Neural progenitor cell (in vitro differentiated cells): ENCODE data around the gene FAM20A. TPM values are rescaled to one million over a fixed set of nuclear protein-coding genes. Genes with fewer than 3 reads are reported as not detected.

Experiments used
- DNase-seq: peaks from one replicate; pipeline ENCODE4 v3.0.0-alpha.2; 2016; ENCODE audit warnings: low spot score
- H2AFZ ChIP-seq: fragments of 200-600 bp; sonication (generic); replicated peaks from 2 replicates; pipeline ENCODE4 v1.6.1; 2016; ENCODE audit warnings: antibody characterized with exemption
- H3F3A ChIP-seq: fragments of 200-600 bp; sonication (generic); 2 replicates; pipeline ENCODE4 v1.6.1; 2016; ENCODE audit warnings: antibody characterized with exemption, low read depth
- H3K27ac ChIP-seq: fragments of 200-600 bp; sonication (generic); 2 replicates; pipeline ENCODE4 v1.5.1; 2016; ENCODE audit warnings: mild to moderate bottlenecking
- H3K27me3 ChIP-seq: fragments of 200-600 bp; sonication (generic); 2 replicates; pipeline ENCODE4 v1.6.1; 2016; ENCODE audit warnings: mild to moderate bottlenecking, moderate library complexity
- H3K36me3 ChIP-seq: fragments of 200-600 bp; sonication (generic); 2 replicates; pipeline ENCODE4 v1.5.1; 2016
- H3K4me1 ChIP-seq: fragments of 200-600 bp; sonication (generic); 2 replicates; pipeline ENCODE4 v1.6.1; 2016; ENCODE audit warnings: mixed run types
- H3K4me2 ChIP-seq: fragments of 200-600 bp; sonication (generic); 2 replicates; pipeline ENCODE4 v1.6.1; 2016
- H3K4me3 ChIP-seq: fragments of 200-600 bp; sonication (generic); 2 replicates; pipeline ENCODE4 v1.5.1; 2016
- H3K79me2 ChIP-seq: fragments of 200-600 bp; sonication (generic); 2 replicates; pipeline ENCODE4 v1.6.1; 2016; ENCODE audit warnings: low read depth
- H3K9ac ChIP-seq: fragments of 200-600 bp; sonication (generic); 2 replicates; pipeline ENCODE4 v1.6.1; 2016
- H3K9me3 ChIP-seq: fragments of 200-600 bp; sonication (generic); 2 replicates; pipeline ENCODE4 v1.5.1; 2016; ENCODE audit warnings: low read depth
- H4K20me1 ChIP-seq: fragments of 200-600 bp; sonication (generic); 2 replicates; pipeline ENCODE4 v1.6.1; 2016; ENCODE audit warnings: low read depth
- H3K27ac Mint-ChIP-seq: 3 replicates; pipeline ENCODE4 v1.8.0; 2021; ENCODE audit warnings: mixed read lengths
- H3K27me3 Mint-ChIP-seq: 2 replicates; pipeline ENCODE4 v1.8.0; 2022; ENCODE audit warnings: low read depth, mild to moderate bottlenecking, inconsistent platforms, moderate library complexity, mixed read lengths; ENCODE audit not compliant: insufficient read depth
- H3K36me3 Mint-ChIP-seq: 3 replicates; pipeline ENCODE4 v1.8.0; 2021; ENCODE audit warnings: mixed read lengths
- H3K4me1 Mint-ChIP-seq: 3 replicates; pipeline ENCODE4 v1.8.0; 2021; ENCODE audit warnings: mixed read lengths
- H3K4me3 Mint-ChIP-seq: 3 replicates; pipeline ENCODE4 v1.8.0; 2021; ENCODE audit warnings: mild to moderate bottlenecking, moderate library complexity, mixed read lengths
- H3K9me3 Mint-ChIP-seq: 3 replicates; pipeline ENCODE4 v1.8.0; 2020; ENCODE audit warnings: mixed read lengths
- EZH2 ChIP-seq: fragments of 200-600 bp; sonication (generic); IDR thresholded peaks from 2 replicates; pipeline ENCODE4 v1.6.1; 2017; ENCODE audit warnings: antibody characterized with exemption, mild to moderate bottlenecking, moderate library complexity
- EZH2phosphoT487 ChIP-seq: fragments of 200-600 bp; sonication (generic); IDR thresholded peaks from 2 replicates; pipeline ENCODE4 v1.6.1; 2017; ENCODE audit warnings: antibody characterized with exemption
- total RNA-seq: library from RNA; depleted of rRNA; stranded (reverse); fragments of >200 nt; gene quantifications from 2 replicates; pipeline ENCODE4 v1.2.3, GENCODE V29; 2015; ENCODE audit warnings: low replicate concordance
- TF ChIP-seq, protein P1 (sequence below): fragments of 200-600 bp; sonication (generic); IDR thresholded peaks from 2 replicates; pipeline ENCODE4 v1.5.1; 2017; ENCODE audit warnings: antibody characterized with exemption, mild to moderate bottlenecking

Gene FAM20A
- total RNA-seq, 1 donor from 2014 or later, result 0.41 TPM

DNA sequence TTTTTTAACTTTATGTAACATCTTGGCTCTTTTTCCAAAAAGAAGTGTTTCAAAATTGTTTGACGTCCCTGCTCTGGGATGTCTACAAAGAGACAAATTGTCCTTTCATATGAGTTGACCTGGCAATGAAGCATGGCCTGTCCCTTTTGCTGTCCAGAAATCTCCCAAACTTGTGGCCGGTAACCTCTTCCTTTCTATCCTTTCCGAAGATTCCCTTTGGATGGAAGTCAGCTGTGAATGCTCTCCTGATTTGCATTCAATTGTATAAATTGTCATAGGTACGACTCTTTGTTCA is 40.9 kb upstream of the FAM20A start:
- TF ChIP-seq EZH2phosphoT487 (no peak), EZH2 (no peak)
- TF ChIP-seq, protein P1, sequence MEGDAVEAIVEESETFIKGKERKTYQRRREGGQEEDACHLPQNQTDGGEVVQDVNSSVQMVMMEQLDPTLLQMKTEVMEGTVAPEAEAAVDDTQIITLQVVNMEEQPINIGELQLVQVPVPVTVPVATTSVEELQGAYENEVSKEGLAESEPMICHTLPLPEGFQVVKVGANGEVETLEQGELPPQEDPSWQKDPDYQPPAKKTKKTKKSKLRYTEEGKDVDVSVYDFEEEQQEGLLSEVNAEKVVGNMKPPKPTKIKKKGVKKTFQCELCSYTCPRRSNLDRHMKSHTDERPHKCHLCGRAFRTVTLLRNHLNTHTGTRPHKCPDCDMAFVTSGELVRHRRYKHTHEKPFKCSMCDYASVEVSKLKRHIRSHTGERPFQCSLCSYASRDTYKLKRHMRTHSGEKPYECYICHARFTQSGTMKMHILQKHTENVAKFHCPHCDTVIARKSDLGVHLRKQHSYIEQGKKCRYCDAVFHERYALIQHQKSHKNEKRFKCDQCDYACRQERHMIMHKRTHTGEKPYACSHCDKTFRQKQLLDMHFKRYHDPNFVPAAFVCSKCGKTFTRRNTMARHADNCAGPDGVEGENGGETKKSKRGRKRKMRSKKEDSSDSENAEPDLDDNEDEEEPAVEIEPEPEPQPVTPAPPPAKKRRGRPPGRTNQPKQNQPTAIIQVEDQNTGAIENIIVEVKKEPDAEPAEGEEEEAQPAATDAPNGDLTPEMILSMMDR, result no peak
- peaks cover 7% of the 10 kb centered on the region for H3K4me1 Mint-ChIP-seq
- no peaks in the 10 kb centered on the region for H3K27me3 Mint-ChIP-seq

DNA sequence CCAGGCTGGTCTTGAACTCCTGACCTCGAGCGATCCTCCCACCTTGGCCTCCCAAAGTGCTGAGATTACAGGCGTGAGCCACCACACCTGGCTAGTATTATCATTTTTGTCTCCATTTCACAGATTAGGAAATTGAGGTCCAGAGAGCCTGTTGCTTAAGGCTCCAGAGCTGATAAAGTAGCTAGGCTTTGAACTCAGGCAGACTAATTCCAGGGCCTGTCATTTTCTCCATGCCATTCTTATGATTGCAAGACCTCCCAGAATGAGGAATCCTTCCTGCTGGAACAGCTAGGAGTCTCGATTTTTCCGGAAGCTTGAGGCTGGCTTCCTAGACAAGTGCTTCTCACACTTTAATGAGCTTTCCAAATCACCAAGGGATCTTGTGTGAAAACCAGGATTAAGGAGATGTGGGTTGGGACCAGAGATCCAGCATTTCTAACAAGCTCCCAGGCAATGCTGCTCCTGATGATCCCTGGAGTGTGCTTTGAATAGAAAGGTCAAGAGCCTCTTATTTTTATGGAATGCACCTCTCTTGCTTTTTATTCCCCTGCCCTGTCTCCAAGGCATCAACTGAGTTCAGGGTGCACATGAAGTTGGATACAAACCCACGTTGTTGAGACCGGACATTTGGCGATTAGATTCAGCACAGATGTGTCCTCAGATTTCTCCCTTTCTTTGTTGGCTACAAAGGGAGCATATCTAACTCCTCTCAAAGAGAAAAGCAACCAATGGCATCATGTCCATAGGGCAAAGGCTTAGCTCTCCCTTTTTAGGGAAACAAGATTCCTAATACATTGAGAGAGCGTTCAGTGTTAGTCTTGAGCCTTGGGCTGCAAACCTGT is 40.3 kb upstream of the FAM20A start:
- H3K27me3 ChIP-seq, result no peaks in the 10 kb centered on the region
- no peaks in the 10 kb centered on the region for H3K9me3 ChIP-seq
- peak overlapping the region; percentile 22 for H2AFZ ChIP-seq
- Mint-ChIP-seq H3K27me3 (no peaks in the 10 kb centered on the region), H3K36me3 (no peaks in the 10 kb centered on the region), H3K4me1 (peaks cover 7% of the 10 kb centered on the region), H3K4me3 (no peak overlapping the region), H3K9me3 (no peaks in the 10 kb centered on the region), H3K27ac (no peak overlapping the region)
- no peak for TF ChIP-seq EZH2phosphoT487
- TF ChIP-seq, protein P1, result no peak
- no peak for TF ChIP-seq EZH2
- peaks cover 8% of the 10 kb centered on the region for H3F3A ChIP-seq
- DNase-seq, result no peak
- no peak overlapping the region for H3K4me3 ChIP-seq
- H3K9ac ChIP-seq, result no peak overlapping the region
- H3K27ac ChIP-seq, result no peak overlapping the region
- H3K4me2 ChIP-seq, result no peak overlapping the region
- no peaks in the 10 kb centered on the region for H3K36me3 ChIP-seq
- H3K4me1 ChIP-seq, result peaks cover 9% of the 10 kb centered on the region
- H3K79me2 ChIP-seq, result no peaks in the 10 kb centered on the region
- H4K20me1 ChIP-seq, result no peaks in the 10 kb centered on the region

More for the DNA sequence above, 40.9 kb upstream of the FAM20A start:
- Mint-ChIP-seq H3K36me3 (no peaks in the 10 kb centered on the region), H3K27ac (no peak overlapping the region), H3K4me3 (no peak overlapping the region), H3K9me3 (no peaks in the 10 kb centered on the region)
- Histone ChIP-seq H3F3A (peaks cover 8% of the 10 kb centered on the region), H3K4me3 (no peak overlapping the region), H3K9ac (no peak overlapping the region), H3K9me3 (no peaks in the 10 kb centered on the region), H4K20me1 (no peaks in the 10 kb centered on the region), H3K4me1 (peaks cover 9% of the 10 kb centered on the region), H3K27ac (no peak overlapping the region), H3K79me2 (no peaks in the 10 kb centered on the region), H2AFZ (peak overlapping the region; percentile 22), H3K4me2 (no peak overlapping the region), H3K27me3 (no peaks in the 10 kb centered on the region), H3K36me3 (no peaks in the 10 kb centered on the region)
- DNase-seq, result no peak

DNA sequence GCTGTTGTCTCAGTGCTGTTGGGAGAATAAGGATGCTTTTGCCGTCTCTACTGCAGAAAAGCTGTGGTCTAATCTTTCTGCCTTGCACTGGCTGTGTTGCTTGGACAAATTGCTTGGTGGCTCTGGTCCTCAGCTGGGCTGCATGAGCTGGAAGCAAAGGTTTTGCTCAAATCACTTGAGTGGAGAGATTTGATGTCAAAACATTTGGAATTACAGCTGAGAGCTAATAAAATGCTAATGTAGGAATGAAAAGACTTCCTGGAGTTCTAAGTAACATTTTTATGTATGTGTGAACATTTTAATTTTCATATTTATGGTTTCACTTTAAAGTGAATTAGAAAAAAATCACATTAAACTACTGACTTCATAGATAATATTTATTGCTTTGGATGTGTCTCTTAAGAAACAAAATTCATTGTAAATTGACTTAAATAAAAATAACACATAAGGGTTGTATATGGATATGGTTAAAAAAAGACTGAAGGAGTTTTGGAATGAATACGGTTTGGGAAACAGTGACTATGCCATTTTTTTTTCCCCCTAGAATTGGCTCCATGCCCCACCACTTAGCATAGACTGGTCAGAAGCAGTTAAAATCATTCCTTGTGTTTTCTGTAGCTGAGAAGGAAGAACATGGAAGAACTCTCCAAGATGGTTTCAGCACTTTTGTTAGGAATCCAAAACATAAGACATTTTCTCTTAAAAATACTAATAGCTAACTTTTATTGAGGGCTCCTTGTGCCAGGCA is 39.2 kb upstream of the FAM20A start:
- H3K4me1 Mint-ChIP-seq, result peaks cover 7% of the 10 kb centered on the region
- no peak overlapping the region for H3K27ac ChIP-seq
- no peak overlapping the region for H3K4me2 ChIP-seq
- H3K27ac Mint-ChIP-seq, result no peak overlapping the region
- no peaks in the 10 kb centered on the region for H3K9me3 Mint-ChIP-seq
- peaks cover 9% of the 10 kb centered on the region for H3K4me1 ChIP-seq
- no peaks in the 10 kb centered on the region for H3K27me3 Mint-ChIP-seq
- H3K36me3 ChIP-seq, result no peaks in the 10 kb centered on the region
- no peaks in the 10 kb centered on the region for H3K36me3 Mint-ChIP-seq
- H3F3A ChIP-seq, result peaks cover 8% of the 10 kb centered on the region
- no peaks in the 10 kb centered on the region for H3K79me2 ChIP-seq
- H4K20me1 ChIP-seq, result no peaks in the 10 kb centered on the region
- H3K27me3 ChIP-seq, result no peaks in the 10 kb centered on the region
- no peak overlapping the region for H3K4me3 ChIP-seq
- no peaks in the 10 kb centered on the region for H3K9me3 ChIP-seq
- no peak overlapping the region for H2AFZ ChIP-seq
- TF ChIP-seq EZH2 (no peak), EZH2phosphoT487 (no peak)
- TF ChIP-seq, protein P1, result no peak
- H3K4me3 Mint-ChIP-seq, result no peak overlapping the region
- H3K9ac ChIP-seq, result no peak overlapping the region
- DNase-seq, result no peak
